Measurements from ENCODE around the gene PLEKHN1. TPM values are rescaled to one million over a fixed set of nuclear protein-coding genes. Genes with fewer than 3 reads are reported as not detected.
"Not testable (repeated sequence)": the region's sequence is repeated elsewhere in the genome, so short reads cannot be mapped to it uniquely, and the experiment has no call there.

PLEKHN1 gene
- total RNA-seq, 1 donor from 2014 or later = 6.4 TPM

- peak overlapping the region; percentile 57 for H3K4me3 Mint-ChIP-seq
- H3K4me1 Mint-ChIP-seq (ENCODE audit: unreplicated experiment) = peaks cover 12% of the 10 kb centered on the region
- peaks cover 6% of the 10 kb centered on the region for H3K27me3 Mint-ChIP-seq
- H3K36me3 Mint-ChIP-seq = peaks cover 5% of the 10 kb centered on the region
- no peaks in the 10 kb centered on the region for H3K9me3 Mint-ChIP-seq
- DNase-seq (ENCODE audit: extremely low spot score, unreplicated experiment) = no peak
- H3K27ac Mint-ChIP-seq = no peak overlapping the region
- no peak for TF ChIP-seq CTCF (conservative IDR thresholded peaks at IDR 0.05)
These were observed 21.6 kb upstream of the PLEKHN1 start for GRCh38 chr1:944341-945325.

- H3K4me3 Mint-ChIP-seq = no peak overlapping the region
- H3K36me3 Mint-ChIP-seq = peaks cover 9% of the 10 kb centered on the region
- TF ChIP-seq CTCF (conservative IDR thresholded peaks at IDR 0.05) = no peak
- H3K27me3 Mint-ChIP-seq = peaks cover 6% of the 10 kb centered on the region
- H3K27ac Mint-ChIP-seq = no peak overlapping the region
- H3K4me1 Mint-ChIP-seq (ENCODE audit: unreplicated experiment) = peaks cover 12% of the 10 kb centered on the region
- DNase-seq (ENCODE audit: extremely low spot score, unreplicated experiment) = no peak
- H3K9me3 Mint-ChIP-seq = no peaks in the 10 kb centered on the region
These were observed 20.4 kb upstream of the PLEKHN1 start for GRCh38 chr1:945688-946556.

GRCh38 chr1:946811-947210 is 19.5 kb upstream of the PLEKHN1 start:
- H3K36me3 Mint-ChIP-seq = peaks cover 13% of the 10 kb centered on the region
- H3K27me3 Mint-ChIP-seq; H3K9me3 Mint-ChIP-seq; H3K27ac Mint-ChIP-seq; H3K4me3 Mint-ChIP-seq; DNase-seq (ENCODE audit: extremely low spot score, unreplicated experiment): not testable (repeated sequence)
- peaks cover 12% of the 10 kb centered on the region for H3K4me1 Mint-ChIP-seq (ENCODE audit: unreplicated experiment)

GRCh38 chr1:947958-948357 is 18.3 kb upstream of the PLEKHN1 start:
- H3K27me3 Mint-ChIP-seq = peaks cover 3% of the 10 kb centered on the region
- H3K9me3 Mint-ChIP-seq = no peaks in the 10 kb centered on the region
- peaks cover 13% of the 10 kb centered on the region for H3K36me3 Mint-ChIP-seq
- no peak for TF ChIP-seq CTCF (conservative IDR thresholded peaks at IDR 0.05)
- no peak for DNase-seq (ENCODE audit: extremely low spot score, unreplicated experiment)
- no peak overlapping the region for H3K4me3 Mint-ChIP-seq
- no peak overlapping the region for H3K27ac Mint-ChIP-seq
- peaks cover 12% of the 10 kb centered on the region for H3K4me1 Mint-ChIP-seq (ENCODE audit: unreplicated experiment)

- Mint-ChIP-seq H3K4me1 (ENCODE audit: unreplicated experiment) (no peaks in the 10 kb centered on the region), H3K27me3 (no peaks in the 10 kb centered on the region), H3K36me3 (peaks cover 17% of the 10 kb centered on the region), H3K9me3 (no peaks in the 10 kb centered on the region), H3K27ac (no peak overlapping the region), H3K4me3 (no peak overlapping the region)
- TF ChIP-seq CTCF (conservative IDR thresholded peaks at IDR 0.05) = no peak
- DNase-seq (ENCODE audit: extremely low spot score, unreplicated experiment) = no peak
These were observed 16.0 kb upstream of the PLEKHN1 start for GRCh38 chr1:950268-950667.
